NB4 (cell line): Measurements from ENCODE around the gene BIK.

Source experiments
- CTCF ChIP-seq: IDR thresholded peaks from one replicate; pipeline ENCODE4 v1.5.1; 2012; ENCODE audit warnings: low read depth, low read length
- MYC ChIP-seq: IDR thresholded peaks from 2 replicates; pipeline ENCODE4 v1.6.1; 2011; ENCODE audit warnings: low read depth, low read length

DNA sequence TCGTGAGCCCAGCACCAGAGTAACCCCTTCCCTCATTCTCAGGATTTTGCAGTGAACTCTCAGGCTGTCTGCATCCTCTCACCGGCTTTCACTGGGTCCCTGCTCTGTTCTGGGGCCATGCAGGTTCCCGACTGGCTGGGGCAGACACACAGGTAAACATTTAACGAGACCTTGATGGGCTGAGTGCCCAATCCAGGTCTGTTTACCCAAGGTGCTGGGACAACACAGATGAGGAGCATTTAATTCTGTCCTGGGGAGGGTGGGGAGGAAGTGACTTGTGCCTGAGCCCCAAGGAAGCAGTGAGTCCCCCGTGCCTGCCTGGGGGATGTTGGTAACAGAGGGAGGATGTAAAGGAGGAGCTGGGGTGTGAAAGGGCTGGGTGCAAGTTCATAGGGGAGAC is 4.4 kb downstream of the BIK start:
- TF ChIP-seq CTCF (no peak), MYC (no peak)
